CD4-positive, alpha-beta T cell treated with Interleukin-2 at 100 ng/mL for 4 hours (primary cell): ENCODE data around the gene UBLCP1.

ENCODE experiments used
- DNase-seq: peaks from one replicate; pipeline ENCODE4 v3.0.0-alpha.2; 2020; ENCODE audit warnings: low spot score

The UBLCP1 gene

GRCh38 chr5:159313197-159313596, 50.1 kb downstream of the UBLCP1 start:
- DNase-seq = no peak

- DNase-seq = peak; percentile 41
These were observed 53.7 kb downstream of the UBLCP1 start for GRCh38 chr5:159316519-159317383.

- no peak for DNase-seq
These were observed 54.8 kb downstream of the UBLCP1 start for GRCh38 chr5:159317849-159318248.

- no peak for DNase-seq
These were observed 55.4 kb downstream of the UBLCP1 start for GRCh38 chr5:159318448-159318847.

- DNase-seq = no peak
These were observed 56.3 kb downstream of the UBLCP1 start for GRCh38 chr5:159319363-159319762.

- no peak for DNase-seq
These were observed 56.7 kb downstream of the UBLCP1 start for GRCh38 chr5:159319832-159320231.

GRCh38 chr5:159322180-159322579, 59.1 kb downstream of the UBLCP1 start:
- DNase-seq = no peak

- no peak for DNase-seq
These were observed 61.1 kb downstream of the UBLCP1 start for GRCh38 chr5:159324102-159324755.

- DNase-seq = no peak
These were observed 61.9 kb downstream of the UBLCP1 start for GRCh38 chr5:159324986-159325385.

- no peak for DNase-seq
These were observed 67.2 kb downstream of the UBLCP1 start, which contains the start of gene IL12B for GRCh38 chr5:159330131-159330800. Gene IL12B (minus strand): TSS chr5:159330487. CDS start chr5:159326782, 3,705 bp downstream.

GRCh38 chr5:159331093-159331973, 68.2 kb downstream of the UBLCP1 start:
- peak; percentile 81 for DNase-seq

GRCh38 chr5:159332800-159333544, 69.9 kb downstream of the UBLCP1 start:
- DNase-seq = no peak

GRCh38 chr5:159333545-159333925, 70.4 kb downstream of the UBLCP1 start:
- no peak for DNase-seq
